Fibroblast of villous mesenchyme (primary cell): ENCODE measurements around the gene PIGC. TPM values are rescaled to one million over a fixed set of nuclear protein-coding genes. Genes with fewer than 3 reads are reported as not detected.

ENCODE experiments used
- DNase-seq: peaks from one replicate; pipeline ENCODE4 v3.0.0-alpha.2; 2010; ENCODE audit warnings: low read depth
- H3K4me3 ChIP-seq: 2 replicates; pipeline ENCODE4 v1.5.1; 2011; ENCODE audit warnings: low read depth, mild to moderate bottlenecking, low read length
- total RNA-seq: library from RNA; depleted of rRNA; stranded (reverse); fragments of >200 nt; gene quantifications from 2 replicates; pipeline ENCODE4 v1.2.3, GENCODE V29; 2012
- TF ChIP-seq, protein P1 (sequence below): IDR thresholded peaks from 2 replicates; pipeline ENCODE4 v1.5.1; 2012; ENCODE audit warnings: low read depth, mild to moderate bottlenecking, low read length; ENCODE audit not compliant: insufficient read depth

Gene PIGC
- 16.4 and 18.4 TPM in 2 replicates for total RNA-seq

DNA sequence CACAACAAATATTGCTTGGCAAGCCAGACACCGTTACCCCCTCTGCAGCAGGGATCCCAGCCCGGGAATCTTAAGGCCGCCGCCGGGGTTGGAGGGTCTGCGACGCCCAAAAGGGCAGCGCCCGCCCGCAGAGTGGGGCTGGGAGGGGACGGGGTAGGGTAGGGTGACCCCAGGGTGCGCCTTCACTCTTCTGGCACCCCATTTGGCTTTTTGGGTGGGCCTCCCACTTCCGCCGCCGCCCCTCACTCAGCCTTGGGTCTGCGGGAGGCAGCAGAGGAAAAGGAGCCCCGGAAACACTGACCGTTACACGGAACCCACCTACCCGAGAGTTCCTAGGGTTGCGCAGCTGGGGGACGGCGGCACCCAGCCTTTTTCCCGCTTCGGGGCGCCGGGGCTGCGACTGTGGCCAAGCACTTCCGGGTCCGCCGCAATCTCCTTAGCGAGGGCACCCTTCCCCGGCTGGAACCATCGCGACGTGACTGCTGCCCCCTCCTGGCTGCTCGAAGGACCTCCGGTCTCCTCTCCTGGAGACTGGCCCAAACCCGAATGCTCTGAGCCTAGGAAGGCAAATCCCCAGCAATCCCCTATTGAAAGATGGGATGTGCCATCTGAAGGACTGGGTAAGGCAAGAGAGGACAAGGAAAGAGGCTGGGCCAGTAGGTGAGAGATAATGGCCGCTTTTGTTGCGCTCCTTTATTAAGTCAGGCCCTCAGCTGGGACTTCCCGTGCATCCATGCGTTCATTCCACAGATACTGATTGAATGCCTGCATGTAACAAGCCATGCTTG is at the start of gene PIGC:
Gene PIGC, minus strand, starts transcription at position 404 of the 788 bp plus-strand sequence. CDS start 1,447 bp downstream, outside the sequence.
- peak within 1 kb of the TSS; percentile 93 for H3K4me3 ChIP-seq
- TF ChIP-seq, protein P1, sequence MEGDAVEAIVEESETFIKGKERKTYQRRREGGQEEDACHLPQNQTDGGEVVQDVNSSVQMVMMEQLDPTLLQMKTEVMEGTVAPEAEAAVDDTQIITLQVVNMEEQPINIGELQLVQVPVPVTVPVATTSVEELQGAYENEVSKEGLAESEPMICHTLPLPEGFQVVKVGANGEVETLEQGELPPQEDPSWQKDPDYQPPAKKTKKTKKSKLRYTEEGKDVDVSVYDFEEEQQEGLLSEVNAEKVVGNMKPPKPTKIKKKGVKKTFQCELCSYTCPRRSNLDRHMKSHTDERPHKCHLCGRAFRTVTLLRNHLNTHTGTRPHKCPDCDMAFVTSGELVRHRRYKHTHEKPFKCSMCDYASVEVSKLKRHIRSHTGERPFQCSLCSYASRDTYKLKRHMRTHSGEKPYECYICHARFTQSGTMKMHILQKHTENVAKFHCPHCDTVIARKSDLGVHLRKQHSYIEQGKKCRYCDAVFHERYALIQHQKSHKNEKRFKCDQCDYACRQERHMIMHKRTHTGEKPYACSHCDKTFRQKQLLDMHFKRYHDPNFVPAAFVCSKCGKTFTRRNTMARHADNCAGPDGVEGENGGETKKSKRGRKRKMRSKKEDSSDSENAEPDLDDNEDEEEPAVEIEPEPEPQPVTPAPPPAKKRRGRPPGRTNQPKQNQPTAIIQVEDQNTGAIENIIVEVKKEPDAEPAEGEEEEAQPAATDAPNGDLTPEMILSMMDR: peak; percentile 92
- peak; percentile 85 for DNase-seq

DNA sequence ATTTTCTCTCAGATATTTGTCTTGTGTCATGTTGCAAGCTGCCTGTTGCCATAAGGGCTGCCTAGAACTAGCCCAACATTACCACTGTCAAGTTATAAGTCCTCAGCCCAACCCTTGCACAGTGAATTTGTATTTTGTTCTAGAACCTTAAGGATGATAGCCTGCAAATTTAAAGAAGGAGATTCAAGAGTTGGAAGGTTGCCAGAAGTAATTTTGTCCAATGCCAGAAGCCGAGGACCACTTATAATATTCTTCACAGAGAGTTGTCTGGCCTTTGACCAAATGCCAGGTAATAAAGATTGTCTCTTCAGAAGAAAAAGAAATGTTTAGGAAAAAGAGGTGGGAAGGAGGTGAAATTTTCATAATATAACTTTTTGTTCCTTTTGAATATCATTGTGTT is 48.6 kb upstream of the PIGC start:
- no peak for DNase-seq
- TF ChIP-seq, protein P1: no peak
- no peak overlapping the region for H3K4me3 ChIP-seq

DNA sequence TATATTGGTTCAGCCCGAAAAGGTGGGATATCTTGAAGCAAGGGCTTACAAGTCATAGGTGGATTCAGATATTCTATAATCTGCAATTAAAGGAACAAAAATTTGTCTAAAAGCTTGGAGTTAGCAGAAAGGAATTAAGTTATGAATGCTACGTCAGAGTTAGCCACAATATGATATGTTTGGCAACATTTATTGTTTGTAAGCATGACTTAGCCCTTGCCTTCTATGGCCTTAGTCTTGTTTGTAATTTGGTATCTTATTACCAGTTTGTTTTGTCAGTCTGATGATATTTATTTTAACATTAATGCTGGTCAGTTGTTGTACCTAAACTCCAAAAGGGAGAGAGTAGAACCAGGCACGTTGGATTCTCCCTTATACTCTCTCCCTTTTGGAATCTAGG is 46.0 kb upstream of the PIGC start:
- TF ChIP-seq, protein P1: no peak
- DNase-seq: peak; percentile 12
- no peak overlapping the region for H3K4me3 ChIP-seq

DNA sequence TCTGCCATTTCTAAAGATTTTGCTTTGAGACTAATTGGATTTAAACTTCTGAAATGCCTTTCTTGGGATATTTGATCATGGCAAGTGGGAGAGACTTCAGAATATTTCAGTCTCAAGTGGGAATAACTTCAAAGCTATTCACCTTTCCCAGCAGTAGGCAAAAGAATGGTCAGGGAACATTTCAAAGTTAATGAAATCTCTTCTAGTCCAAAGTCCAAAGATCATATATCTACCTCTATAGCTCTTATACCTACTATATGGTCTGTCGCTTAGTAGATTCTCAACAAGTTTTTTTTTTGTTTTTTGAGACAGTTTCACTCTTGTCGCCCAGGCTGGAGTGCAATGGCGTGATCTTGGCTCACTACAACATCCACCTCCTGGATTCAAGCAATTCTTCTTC is 44.5 kb upstream of the PIGC start:
- TF ChIP-seq, protein P1: no peak
- no peak for DNase-seq
- no peak overlapping the region for H3K4me3 ChIP-seq

DNA sequence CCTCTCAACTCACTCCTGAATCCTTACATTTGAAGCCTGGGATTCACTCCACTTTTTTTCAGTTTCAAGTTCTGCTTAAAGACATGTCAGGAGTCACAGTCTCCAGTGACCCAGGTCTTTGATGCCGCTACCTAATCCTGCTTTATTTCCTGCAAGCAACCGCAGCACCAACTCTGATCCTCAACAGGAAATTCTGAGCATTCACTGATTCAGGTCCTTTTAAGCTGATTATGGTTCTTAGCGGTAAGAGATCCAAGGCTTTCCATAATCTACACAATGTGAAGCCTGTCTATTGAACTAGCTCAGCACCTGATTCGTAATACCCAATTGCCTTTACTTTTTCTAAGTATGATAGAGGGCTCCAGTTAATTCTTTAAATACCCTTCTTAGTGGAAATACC is 43.7 kb upstream of the PIGC start:
- no peak overlapping the region for H3K4me3 ChIP-seq
- TF ChIP-seq, protein P1: no peak
- peak; percentile 3 for DNase-seq

DNA sequence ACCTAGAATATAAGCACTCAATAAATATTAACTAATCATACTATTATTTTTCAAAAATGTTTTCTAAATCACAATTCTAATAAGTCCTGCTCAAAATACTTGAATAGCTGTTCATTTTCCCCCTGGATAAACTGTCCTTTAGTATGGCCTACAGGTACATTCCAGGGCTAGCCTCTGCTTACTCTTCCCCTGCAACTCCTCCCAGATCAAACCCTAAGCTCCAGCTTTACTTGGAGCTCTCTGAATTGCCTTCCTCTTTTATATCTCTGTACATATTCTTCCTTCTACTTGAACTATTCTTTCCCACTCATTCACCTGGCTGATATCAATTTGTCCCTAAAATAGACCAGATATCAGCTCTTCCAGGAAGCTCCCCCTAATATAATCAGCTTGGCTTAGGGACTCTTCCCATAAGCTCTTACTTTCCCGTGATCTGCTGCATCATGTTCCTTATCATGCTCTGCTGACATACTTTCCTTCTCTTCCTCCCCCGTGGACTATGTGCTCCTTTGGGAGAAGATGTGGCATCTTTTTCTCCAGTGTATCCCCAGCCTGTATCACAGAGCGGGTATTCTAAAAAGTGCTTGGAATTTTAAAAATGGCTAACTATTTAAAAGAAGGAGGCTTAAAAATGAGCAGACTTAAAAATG is 43.1 kb upstream of the PIGC start:
- TF ChIP-seq, protein P1: no peak
- no peak for DNase-seq
- no peak overlapping the region for H3K4me3 ChIP-seq
